ENCODE data around the gene C9orf85.
"Not testable (repeated sequence)": the region's sequence is repeated elsewhere in the genome, so short reads cannot be mapped to it uniquely, and the experiment has no call there.

The C9orf85 gene

GRCh38 chr9:71944754-71945375, 33.4 kb downstream of the C9orf85 start:
- no peak overlapping the region for H3K27ac ChIP-seq (ENCODE audit: low read depth, low read length)
- no peak for TF ChIP-seq CTCF (IDR thresholded peaks at IDR 0.05; ENCODE audit: insufficient read depth, low read length, poor library complexity, severe bottlenecking)
- no peak for TF ChIP-seq EZH2phosphoT487 (conservative IDR thresholded peaks at IDR 0.05; ENCODE audit: low read length)
- H3K27me3 ChIP-seq (ENCODE audit: low read length) = no peaks in the 10 kb centered on the region
- H3K36me3 ChIP-seq (ENCODE audit: low read length) = peaks cover 5% of the 10 kb centered on the region; the same call in 1 of the 2 replicates
- H3K4me2 ChIP-seq (ENCODE audit: low read depth, low read length, poor library complexity, severe bottlenecking) = no peak overlapping the region
- H3F3A ChIP-seq (ENCODE audit: insufficient read depth) = no peaks in the 10 kb centered on the region
- H3K9me2 ChIP-seq (replicated peaks; ENCODE audit: insufficient read depth, low read length) = no peaks in the 10 kb centered on the region
- no peaks in the 10 kb centered on the region; the same call in 1 of the 2 replicates for H4K20me1 ChIP-seq (ENCODE audit: low read depth, low read length)
- no peaks in the 10 kb centered on the region for H3K9me3 ChIP-seq (ENCODE audit: insufficient read depth, low read length)
- H3K9ac ChIP-seq (ENCODE audit: low read length) = no peak overlapping the region
- H3K79me2 ChIP-seq (ENCODE audit: insufficient read depth, low read length) = peaks cover 16% of the 10 kb centered on the region; the same call in 1 of the 2 replicates
- H3K4me3 ChIP-seq (ENCODE audit: insufficient read depth, low read length, poor library complexity, severe bottlenecking) = no peak overlapping the region
- H2AFZ ChIP-seq (ENCODE audit: low read depth, low read length, severe bottlenecking) = no peak overlapping the region

GRCh38 chr9:71954652-71955051, 43.2 kb downstream of the C9orf85 start:
- H3K27ac ChIP-seq (ENCODE audit: low read depth, low read length); H3K4me2 ChIP-seq (ENCODE audit: low read depth, low read length, poor library complexity, severe bottlenecking); H3F3A ChIP-seq (ENCODE audit: insufficient read depth): not testable (repeated sequence)

GRCh38 chr9:71955300-71955915, 44.0 kb downstream of the C9orf85 start:
- Histone ChIP-seq H3F3A (ENCODE audit: insufficient read depth) (no peaks in the 10 kb centered on the region), H3K27me3 (ENCODE audit: low read length) (no peaks in the 10 kb centered on the region), H3K79me2 (ENCODE audit: insufficient read depth, low read length) (no peaks in the 10 kb centered on the region), H4K20me1 (ENCODE audit: low read depth, low read length) (no peaks in the 10 kb centered on the region), H3K36me3 (ENCODE audit: low read length) (no peaks in the 10 kb centered on the region), H3K4me3 (ENCODE audit: insufficient read depth, low read length, poor library complexity, severe bottlenecking) (no peak overlapping the region), H3K27ac (ENCODE audit: low read depth, low read length) (no peak overlapping the region), H3K9ac (ENCODE audit: low read length) (no peak overlapping the region), H3K9me3 (ENCODE audit: insufficient read depth, low read length) (no peaks in the 10 kb centered on the region), H3K9me2 (replicated peaks; ENCODE audit: insufficient read depth, low read length) (no peaks in the 10 kb centered on the region), H3K4me2 (ENCODE audit: low read depth, low read length, poor library complexity, severe bottlenecking) (no peak overlapping the region), H2AFZ (ENCODE audit: low read depth, low read length, severe bottlenecking) (no peak overlapping the region)
- TF ChIP-seq CTCF (IDR thresholded peaks at IDR 0.05; ENCODE audit: insufficient read depth, low read length, poor library complexity, severe bottlenecking) (no peak), EZH2phosphoT487 (conservative IDR thresholded peaks at IDR 0.05; ENCODE audit: low read length) (no peak)

More at GRCh38 chr9:71954652-71955051, 43.2 kb downstream of the C9orf85 start:
- not testable (repeated sequence) for H3K9ac ChIP-seq (ENCODE audit: low read length); H3K27me3 ChIP-seq (ENCODE audit: low read length); H3K9me2 ChIP-seq (replicated peaks; ENCODE audit: insufficient read depth, low read length); H3K79me2 ChIP-seq (ENCODE audit: insufficient read depth, low read length); H3K4me3 ChIP-seq (ENCODE audit: insufficient read depth, low read length, poor library complexity, severe bottlenecking); H3K9me3 ChIP-seq (ENCODE audit: insufficient read depth, low read length); H3K36me3 ChIP-seq (ENCODE audit: low read length); H2AFZ ChIP-seq (ENCODE audit: low read depth, low read length, severe bottlenecking); H4K20me1 ChIP-seq (ENCODE audit: low read depth, low read length)

- H3K36me3 ChIP-seq (ENCODE audit: low read length) = no peaks in the 10 kb centered on the region
- H3K9me2 ChIP-seq (replicated peaks; ENCODE audit: insufficient read depth, low read length) = no peaks in the 10 kb centered on the region
- H3F3A ChIP-seq (ENCODE audit: insufficient read depth) = no peaks in the 10 kb centered on the region
- H3K79me2 ChIP-seq (ENCODE audit: insufficient read depth, low read length) = no peaks in the 10 kb centered on the region
- no peaks in the 10 kb centered on the region for H3K9me3 ChIP-seq (ENCODE audit: insufficient read depth, low read length)
- H3K9ac ChIP-seq (ENCODE audit: low read length) = no peak overlapping the region
- no peaks in the 10 kb centered on the region for H3K27me3 ChIP-seq (ENCODE audit: low read length)
- H3K27ac ChIP-seq (ENCODE audit: low read depth, low read length) = no peak overlapping the region
- no peaks in the 10 kb centered on the region for H4K20me1 ChIP-seq (ENCODE audit: low read depth, low read length)
- no peak overlapping the region for H3K4me2 ChIP-seq (ENCODE audit: low read depth, low read length, poor library complexity, severe bottlenecking)
- H2AFZ ChIP-seq (ENCODE audit: low read depth, low read length, severe bottlenecking) = no peak overlapping the region
- H3K4me3 ChIP-seq (ENCODE audit: insufficient read depth, low read length, poor library complexity, severe bottlenecking) = no peak overlapping the region
- TF ChIP-seq EZH2phosphoT487 (conservative IDR thresholded peaks at IDR 0.05; ENCODE audit: low read length) (no peak), CTCF (IDR thresholded peaks at IDR 0.05; ENCODE audit: insufficient read depth, low read length, poor library complexity, severe bottlenecking) (no peak)
These were observed 50.9 kb downstream of the C9orf85 start for GRCh38 chr9:71962328-71962727.

- not testable (repeated sequence) for H3K9me3 ChIP-seq (ENCODE audit: insufficient read depth, low read length); H3K79me2 ChIP-seq (ENCODE audit: insufficient read depth, low read length); H3K27me3 ChIP-seq (ENCODE audit: low read length); H3F3A ChIP-seq (ENCODE audit: insufficient read depth); H3K9me2 ChIP-seq (replicated peaks; ENCODE audit: insufficient read depth, low read length); H3K9ac ChIP-seq (ENCODE audit: low read length); H3K27ac ChIP-seq (ENCODE audit: low read depth, low read length); H3K36me3 ChIP-seq (ENCODE audit: low read length); H4K20me1 ChIP-seq (ENCODE audit: low read depth, low read length); H2AFZ ChIP-seq (ENCODE audit: low read depth, low read length, severe bottlenecking); H3K4me3 ChIP-seq (ENCODE audit: insufficient read depth, low read length, poor library complexity, severe bottlenecking); H3K4me2 ChIP-seq (ENCODE audit: low read depth, low read length, poor library complexity, severe bottlenecking)
These were observed 52.1 kb downstream of the C9orf85 start for GRCh38 chr9:71963471-71963996.
